Adrenal gland (tissue), 12 donors: ENCODE results near the gene REXO1. TPM values are rescaled to one million over a fixed set of nuclear protein-coding genes. Genes with fewer than 3 reads are reported as not detected.
A peak's percentile ranks its signal among the peaks of the same experiment; 100 is the strongest.

ENCODE experiments used
- DNase-seq, 7 donors: peaks; one replicate each; pipeline ENCODE4 v3.0.0-alpha.2; 2019 to 2020
- H3K27ac ChIP-seq, 5 donors: fragments of 200-600 bp; sonication (generic) in 4 of 5; 1 replicate in 3 of 5; 2 replicates in 2 of 5; pipeline versions ENCODE4 v1.5.1 to v1.8.0; 2016 to 2020; ENCODE audit warnings: mild to moderate bottlenecking in 1 of 5
- H3K27me3 ChIP-seq: fragments of 200-600 bp; 2 replicates; pipeline ENCODE4 v1.8.0; 2021
- H3K36me3 ChIP-seq, 2 donors: fragments of 200-600 bp; replicated peaks in 1 of 2; 1 replicate in 1 of 2; 2 replicates in 1 of 2; pipeline versions ENCODE4 v1.5.1 to v1.8.0; 2018 to 2022
- H3K4me1 ChIP-seq, 2 donors: fragments of 200-600 bp; replicated peaks in 1 of 2; 1 replicate in 1 of 2; 2 replicates in 1 of 2; pipeline versions ENCODE4 v1.5.1 to v1.8.0; 2018 to 2021
- H3K4me3 ChIP-seq, 4 donors: fragments of 200-600 bp; sonication (generic) in 3 of 4; one replicate each; pipeline ENCODE4 v1.5.1; 2016 to 2018
- H3K9me3 ChIP-seq, 3 donors: fragments of 200-600 bp; sonication (generic) in 1 of 3; replicated peaks in 1 of 3; 1 replicate in 2 of 3; 2 replicates in 1 of 3; pipeline versions ENCODE4 v1.5.1 to v1.8.0; 2016 to 2021
- POLR2A ChIP-seq, 2 donors: fragments of 450-650 bp; IDR thresholded peaks; one replicate each; pipeline ENCODE4 v1.6.1; 2017; ENCODE audit warnings: antibody characterized with exemption in 2 of 2, mild to moderate bottlenecking in 2 of 2, moderate library complexity in 1 of 2
- WGBS, 4 donors: extraction: QIAGEN DNeasy Blood & Tissue Kit in 2 of 4; methylation state at CpG; one replicate each; pipeline versions ENCODE4 v1.1.5 to v1.1.7; 2013 to 2017; 5-methylcytosine and 5-hydroxymethylcytosine counted together
- intact Hi-C, 2 donors: fragments of 100-400 bp; cut with DNase I; formaldehyde crosslinking; loops; one replicate each; pipeline versions ENCODE4 v1.14.1 to v1.15.0; 2022 to 2023
- polyA plus RNA-seq, 3 donors: library from polyadenylated mRNA; stranded (reverse); fragments of 200-250 nt in 2 of 3; fragments of 350-450 nt in 1 of 3; fragmentation: Illumina TruSeq in 1 of 3; extraction: RNeasy Lipid Tissue Mini Kit (QIAGEN cat#74804) in 1 of 3; gene quantifications; one replicate each; pipeline ENCODE4 v1.2.3, GENCODE V29; 2013 to 2014
- total RNA-seq, 9 donors: library from RNA; depleted of rRNA in 4 of 9; stranded (reverse); fragments of >200 nt in 4 of 9; fragments of 120-200 nt in 1 of 9; fragmentation: NEBNext Ultra II Directional in 1 of 9; extraction: Animal tissue kit (Norgen Biotek cat#: 25700) in 1 of 9; gene quantifications; one replicate each; pipeline versions ENCODE4 v1.1.0 to v1.2.4, GENCODE V29; 2013 to 2023
- TF ChIP-seq, protein P1 (sequence below), 6 experiments: fragments of 450-650 bp in 4 of 6; fragments of 200-600 bp in 2 of 6; sonication (generic) in 1 of 6; IDR thresholded peaks; 1 replicate in 5 of 6; 2 replicates in 1 of 6; pipeline versions ENCODE4 v1.5.1 to v1.8.0; 2016 to 2021; ENCODE audit warnings: antibody characterized with exemption in 6 of 6, mild to moderate bottlenecking in 2 of 6, moderate library complexity in 1 of 6
- donor health status: healthy with polysubstance abuse.
- donor health status: Bipolar disorder and iron deficiency.
- donor health status: DM: yes; HTN: yes; CAD: no.
- donor health status: DM: no; HTN: no; CAD: no.
- donor health status: DM: no; HTN: no; CAD: no.
- donor health status: DM: yes; HTN: yes; CAD: no.

REXO1 gene
- total and polyA plus RNA-seq, 12 donors, result 9.3 to 155 (median 44.5) TPM

DNA sequence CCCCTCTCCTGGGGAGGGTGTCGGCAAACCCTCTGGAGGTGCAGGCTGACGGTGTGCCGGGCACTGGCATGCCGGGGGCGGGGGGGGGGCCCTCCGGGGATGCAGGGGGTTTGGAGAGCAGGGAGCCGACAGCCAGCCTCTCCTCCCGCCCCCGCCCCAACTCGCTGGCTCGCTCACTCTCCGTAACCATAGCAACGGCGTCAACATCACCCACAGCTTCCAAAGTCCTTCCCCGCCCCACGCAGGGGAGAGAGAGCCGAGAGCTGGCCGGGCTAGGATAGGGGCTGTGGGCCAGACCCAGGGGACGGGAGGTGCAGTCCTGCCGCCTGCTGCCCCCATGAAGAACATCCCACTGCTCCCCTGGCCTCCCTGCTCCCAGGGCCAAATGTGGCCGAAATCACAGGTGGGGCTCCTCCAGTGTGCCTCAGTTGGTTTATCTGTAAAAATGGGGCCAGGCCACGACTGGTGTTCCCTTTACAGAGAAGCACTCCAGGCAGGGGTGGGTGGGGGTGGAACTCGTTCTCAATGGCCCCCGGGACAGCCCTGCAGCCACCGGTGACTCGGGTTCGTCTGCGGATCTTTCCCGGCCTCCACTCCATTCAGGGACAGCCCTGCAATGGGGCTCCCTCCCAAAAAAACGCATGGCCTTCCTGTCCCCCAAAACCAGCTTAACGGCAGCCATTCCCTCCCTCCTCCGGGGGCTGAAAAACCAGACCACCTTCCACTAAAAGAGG is 11.9 kb upstream of the REXO1 start:
- no peak overlapping the region for H3K4me3 ChIP-seq
- H3K27ac ChIP-seq, result no peak overlapping the region
- intact Hi-C loops, result loop anchor here in 1 of 2 donors (10.0 kb wide), 1 partner anchor 65 kb away; no protein-coding TSS in a partner anchor
- DNase-seq, result peak in 1 of 7 donors; percentile 83
- TF ChIP-seq POLR2A (IDR thresholded peaks at IDR 0.05), result no peak
- TF ChIP-seq, protein P1, sequence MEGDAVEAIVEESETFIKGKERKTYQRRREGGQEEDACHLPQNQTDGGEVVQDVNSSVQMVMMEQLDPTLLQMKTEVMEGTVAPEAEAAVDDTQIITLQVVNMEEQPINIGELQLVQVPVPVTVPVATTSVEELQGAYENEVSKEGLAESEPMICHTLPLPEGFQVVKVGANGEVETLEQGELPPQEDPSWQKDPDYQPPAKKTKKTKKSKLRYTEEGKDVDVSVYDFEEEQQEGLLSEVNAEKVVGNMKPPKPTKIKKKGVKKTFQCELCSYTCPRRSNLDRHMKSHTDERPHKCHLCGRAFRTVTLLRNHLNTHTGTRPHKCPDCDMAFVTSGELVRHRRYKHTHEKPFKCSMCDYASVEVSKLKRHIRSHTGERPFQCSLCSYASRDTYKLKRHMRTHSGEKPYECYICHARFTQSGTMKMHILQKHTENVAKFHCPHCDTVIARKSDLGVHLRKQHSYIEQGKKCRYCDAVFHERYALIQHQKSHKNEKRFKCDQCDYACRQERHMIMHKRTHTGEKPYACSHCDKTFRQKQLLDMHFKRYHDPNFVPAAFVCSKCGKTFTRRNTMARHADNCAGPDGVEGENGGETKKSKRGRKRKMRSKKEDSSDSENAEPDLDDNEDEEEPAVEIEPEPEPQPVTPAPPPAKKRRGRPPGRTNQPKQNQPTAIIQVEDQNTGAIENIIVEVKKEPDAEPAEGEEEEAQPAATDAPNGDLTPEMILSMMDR (IDR thresholded peaks at IDR 0.05), result no peak
- H3K4me1 ChIP-seq, result peaks cover 46 to 61% of the 10 kb centered on the region in 2 donors
- 46 to 67% (median 52%) methylated on average over 12 to 32 of the region's 32 CpGs for WGBS, 4 donors
- H3K9me3 ChIP-seq, result no peaks in the 10 kb centered on the region
- no peaks in the 10 kb centered on the region for H3K36me3 ChIP-seq
- H3K27me3 ChIP-seq, result no peaks in the 10 kb centered on the region

DNA sequence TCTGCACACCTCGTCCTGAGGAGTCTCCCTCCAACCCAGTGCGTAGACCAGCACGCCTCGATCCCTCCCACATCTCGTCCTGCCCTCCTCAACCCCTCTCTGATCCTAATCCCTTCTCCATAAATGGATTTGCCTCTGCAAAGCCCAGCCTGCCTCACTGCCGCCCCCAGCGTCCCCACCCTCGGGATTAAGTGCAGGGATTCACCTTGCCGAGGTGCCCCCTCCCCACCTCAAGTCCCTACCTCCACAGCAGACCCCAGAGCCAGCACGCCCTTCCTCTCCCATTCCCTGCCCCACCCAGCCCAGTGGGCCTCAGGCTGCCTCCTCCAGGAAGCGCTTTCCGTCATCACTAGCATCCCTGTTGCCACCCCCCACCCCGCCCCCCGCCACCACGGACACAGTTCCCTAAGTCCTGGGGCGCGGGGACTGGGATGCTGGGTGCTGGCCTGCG is 11.1 kb upstream of the REXO1 start:
- 70 to 78% (median 72%) methylated on average over 17 to 18 of the region's 18 CpGs for WGBS, 4 donors
- no peak overlapping the region for H3K27ac ChIP-seq
- peak in 1 of 7 donors; percentile 77 for DNase-seq
- no peaks in the 10 kb centered on the region for H3K36me3 ChIP-seq
- H3K4me1 ChIP-seq, result peaks cover 49 to 61% of the 10 kb centered on the region in 2 donors
- no peaks in the 10 kb centered on the region for H3K27me3 ChIP-seq
- no peak overlapping the region for H3K4me3 ChIP-seq
- no peaks in the 10 kb centered on the region for H3K9me3 ChIP-seq
- no peak for TF ChIP-seq POLR2A (IDR thresholded peaks at IDR 0.05)
- TF ChIP-seq, protein P1 (IDR thresholded peaks at IDR 0.05), result no peak
- intact Hi-C loops, result no loop called here

DNA sequence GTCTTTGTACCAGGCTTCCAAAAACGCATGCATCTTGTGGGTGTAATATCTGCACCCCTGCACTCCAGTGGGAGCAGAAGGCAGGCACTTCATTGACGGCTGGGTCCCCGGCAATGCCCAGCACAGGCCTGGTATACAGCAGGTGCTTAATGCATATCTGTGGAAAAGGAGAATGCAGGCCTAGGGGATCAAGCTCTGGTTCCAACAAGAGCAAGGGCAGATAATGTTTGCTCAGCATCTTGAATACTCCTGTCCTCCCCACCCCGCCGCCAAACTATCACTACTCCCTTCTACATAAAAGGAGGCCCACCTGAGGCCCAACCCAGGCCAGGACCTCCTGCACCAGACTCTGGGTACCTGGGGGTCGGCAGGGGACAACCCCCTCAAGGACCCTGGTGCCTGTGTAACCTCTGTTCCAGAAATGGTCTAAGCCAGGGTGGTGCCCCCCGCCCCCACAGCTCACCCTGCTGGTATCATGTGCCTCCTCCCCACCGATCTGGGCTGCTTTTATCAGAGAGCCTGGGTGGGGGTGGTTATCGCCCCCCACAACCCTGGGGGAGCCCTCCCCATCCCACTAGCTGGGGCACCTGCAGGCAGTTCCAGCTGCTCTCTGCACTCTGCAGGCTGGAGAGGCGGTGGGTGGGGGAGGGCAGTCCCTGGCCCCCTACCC is 10.3 kb upstream of the REXO1 start:
- peak overlapping the region in 2 of 5 donors; percentile 87 to 92 for H3K27ac ChIP-seq
- TF ChIP-seq, protein P1 (IDR thresholded peaks at IDR 0.05), result no peak
- no peak for TF ChIP-seq POLR2A (IDR thresholded peaks at IDR 0.05)
- intact Hi-C loops, result no loop called here
- WGBS, 4 donors, result 47 to 81% (median 75%) methylated on average over 5 to 10 of the region's 10 CpGs
- peaks cover 56 to 69% of the 10 kb centered on the region in 2 donors for H3K4me1 ChIP-seq
- H3K4me3 ChIP-seq, result no peak overlapping the region
- no peaks in the 10 kb centered on the region for H3K27me3 ChIP-seq
- no peaks in the 10 kb centered on the region for H3K36me3 ChIP-seq
- DNase-seq, result no peak
- no peaks in the 10 kb centered on the region for H3K9me3 ChIP-seq

DNA sequence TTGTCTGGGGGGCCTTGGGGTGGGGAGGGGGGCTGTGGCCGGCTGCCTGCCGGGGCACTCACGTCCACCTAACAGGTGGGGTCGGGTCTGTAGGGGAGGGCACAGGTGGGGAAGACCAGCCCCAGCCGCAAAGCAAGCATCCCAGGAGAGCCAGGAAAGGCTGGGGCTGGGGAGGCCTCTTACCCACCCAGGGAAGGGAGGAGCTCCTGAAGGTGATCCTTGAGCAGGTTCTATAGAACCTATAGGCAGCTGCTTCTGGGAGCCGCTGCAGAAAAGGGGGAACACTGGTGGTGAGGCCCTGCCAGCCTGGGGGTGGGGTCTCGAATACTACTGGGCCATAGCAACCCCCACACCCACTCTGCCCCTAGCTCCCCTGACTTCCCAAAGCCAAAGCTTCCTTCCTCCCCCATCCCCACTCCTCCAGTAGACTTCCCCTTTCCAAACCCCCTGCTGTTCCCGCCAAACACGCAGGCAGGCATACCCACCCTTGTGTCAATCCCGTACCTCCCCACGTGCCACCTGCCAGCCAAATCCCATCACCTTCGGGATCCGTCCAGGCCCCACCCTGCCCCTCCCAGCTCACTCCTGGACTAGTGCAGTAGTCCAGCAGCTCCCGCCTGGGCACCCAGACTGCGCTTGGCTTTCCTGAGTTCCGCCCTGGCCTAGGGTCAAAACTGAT is 9.5 kb upstream of the REXO1 start:
- peaks cover 58 to 71% of the 10 kb centered on the region in 2 donors for H3K4me1 ChIP-seq
- peak in 1 of 7 donors; percentile 49 for DNase-seq
- 30 to 79% (median 55%) methylated on average over 7 to 16 of the region's 16 CpGs for WGBS, 4 donors
- TF ChIP-seq POLR2A (IDR thresholded peaks at IDR 0.05), result no peak
- TF ChIP-seq, protein P1 (IDR thresholded peaks at IDR 0.05), result no peak
- intact Hi-C loops, result no loop called here
- H3K4me3 ChIP-seq, result peak overlapping the region in 1 of 4 donors; percentile 53
- no peaks in the 10 kb centered on the region for H3K27me3 ChIP-seq
- peak overlapping the region; percentile 81 to 92 (median 86) for H3K27ac ChIP-seq
- H3K9me3 ChIP-seq, result no peaks in the 10 kb centered on the region
- no peaks in the 10 kb centered on the region for H3K36me3 ChIP-seq
